Hepatocyte (in vitro differentiated cells): ENCODE data around the gene RASGRF2.

Source experiments
- CTCF ChIP-seq: fragments of 200-600 bp; sonication (generic); IDR thresholded peaks from 2 replicates; pipeline ENCODE4 v1.5.1; 2016; ENCODE audit warnings: antibody characterized with exemption, mild to moderate bottlenecking; ENCODE audit not compliant: poor library complexity
- EZH2 ChIP-seq: fragments of 200-600 bp; sonication (generic); IDR thresholded peaks from 2 replicates; pipeline ENCODE4 v1.6.1; 2016; ENCODE audit warnings: antibody characterized with exemption, mild to moderate bottlenecking, borderline replicate concordance
- EZH2phosphoT487 ChIP-seq: fragments of 200-600 bp; sonication (generic); IDR thresholded peaks from one replicate; pipeline ENCODE4 v1.6.1; 2018; ENCODE audit warnings: antibody characterized with exemption, mild to moderate bottlenecking, low read depth, moderate library complexity; ENCODE audit not compliant: unreplicated experiment, severe bottlenecking

DNA sequence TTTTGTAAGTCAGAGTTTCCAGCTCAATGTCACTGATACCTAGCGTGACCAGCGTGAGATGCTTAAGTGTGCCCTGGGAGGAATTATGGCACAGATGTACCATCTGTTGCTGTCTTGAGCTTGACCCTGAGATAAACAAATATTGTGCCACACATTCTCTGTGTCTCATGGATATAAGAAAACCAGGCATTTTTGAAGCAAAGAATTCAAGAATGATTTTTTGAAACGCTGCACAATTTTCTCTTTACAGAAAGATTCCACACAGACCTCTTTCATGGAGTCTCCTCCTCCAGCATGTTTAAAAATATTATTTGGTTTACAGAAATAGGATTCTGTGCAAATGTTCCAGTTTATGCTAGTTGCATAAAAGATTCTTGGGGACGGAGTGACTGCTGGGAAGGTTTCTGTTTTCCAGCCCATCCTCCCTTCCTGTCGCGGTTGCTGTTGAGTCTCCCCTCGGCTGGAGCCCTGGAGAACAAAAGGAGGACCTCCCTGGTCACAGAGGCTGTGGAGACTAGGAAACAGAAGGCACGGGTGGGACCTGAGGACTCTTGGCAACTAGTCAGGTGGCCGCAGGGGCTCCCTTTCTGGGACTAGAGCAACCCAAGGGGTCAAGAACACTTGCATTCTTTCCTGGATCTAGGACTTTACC lies 120.8 kb downstream of the RASGRF2 start:
- TF ChIP-seq CTCF = no peak
- TF ChIP-seq EZH2 = no peak
- TF ChIP-seq EZH2phosphoT487 = no peak
